ENCODE results near the gene SNX10. TPM values are rescaled to one million over a fixed set of nuclear protein-coding genes. Genes with fewer than 3 reads are reported as not detected.

The SNX10 gene
- total and polyA plus RNA-seq, 2 donors (not counting 1 experiment from before 2014, with no cell fraction given) = under 0.01 to 0.41 TPM

GRCh38 chr7:26422761-26423160, 131.1 kb downstream of the SNX10 start:
- H3K9ac ChIP-seq (ENCODE audit: insufficient read depth, low read length) = no peak overlapping the region
- no peaks in the 10 kb centered on the region for H3K79me2 ChIP-seq (ENCODE audit: control insufficient read depth, insufficient read depth, low read length)
- no peaks in the 10 kb centered on the region for H3K4me1 ChIP-seq (ENCODE audit: control insufficient read depth, extremely low read depth, insufficient read depth, low read length)
- H2AFZ ChIP-seq (ENCODE audit: low read length) = no peak overlapping the region
- no peak for DNase-seq (ENCODE audit: low read depth in 2 of 2)
- no peaks in the 10 kb centered on the region for H4K20me1 ChIP-seq (ENCODE audit: control insufficient read depth, extremely low read depth, insufficient read depth, low read length)
- no peak overlapping the region for H3K27ac ChIP-seq (ENCODE audit: insufficient read depth, low read length)
- no peak for TF ChIP-seq CTCF (conservative IDR thresholded peaks at IDR 0.05 in 1 of 2, IDR thresholded peaks at IDR 0.05 in 1 of 2; ENCODE audit: low read depth in 1 of 2, low read length in 2 of 2)
- H3K9me3 ChIP-seq (ENCODE audit: control insufficient read depth, insufficient read depth, low read depth, low read length) = no peaks in the 10 kb centered on the region
- no peaks in the 10 kb centered on the region for H3K36me3 ChIP-seq (ENCODE audit: control insufficient read depth, insufficient read depth, low read length)
- H3K4me3 ChIP-seq (replicated peaks in 1 of 4; ENCODE audit: control extremely low read depth in 1 of 4, insufficient read depth in 1 of 4, low read depth in 3 of 4, low read length in 4 of 4) = no peak overlapping the region
- H3K4me2 ChIP-seq (ENCODE audit: extremely low read depth, insufficient read depth, low read length) = no peak overlapping the region
- H3K27me3 ChIP-seq (ENCODE audit: control insufficient read depth, insufficient read depth, low read length) = no peaks in the 10 kb centered on the region

- no peaks in the 10 kb centered on the region for H3K27me3 ChIP-seq (ENCODE audit: control insufficient read depth, insufficient read depth, low read length)
- no peaks in the 10 kb centered on the region for H3K4me1 ChIP-seq (ENCODE audit: control insufficient read depth, extremely low read depth, insufficient read depth, low read length)
- H3K9me3 ChIP-seq (ENCODE audit: control insufficient read depth, insufficient read depth, low read depth, low read length) = no peaks in the 10 kb centered on the region
- no peak for DNase-seq (ENCODE audit: low read depth in 2 of 2)
- no peak overlapping the region for H3K4me2 ChIP-seq (ENCODE audit: extremely low read depth, insufficient read depth, low read length)
- no peaks in the 10 kb centered on the region for H3K79me2 ChIP-seq (ENCODE audit: control insufficient read depth, insufficient read depth, low read length)
- no peak overlapping the region for H3K4me3 ChIP-seq (replicated peaks in 1 of 4; ENCODE audit: control extremely low read depth in 1 of 4, insufficient read depth in 1 of 4, low read depth in 3 of 4, low read length in 4 of 4)
- no peak for TF ChIP-seq CTCF (conservative IDR thresholded peaks at IDR 0.05 in 1 of 2, IDR thresholded peaks at IDR 0.05 in 1 of 2; ENCODE audit: low read depth in 1 of 2, low read length in 2 of 2)
- no peak for TF ChIP-seq EZH2 (IDR thresholded peaks at IDR 0.05; ENCODE audit: low read length, missing control alignments)
- H2AFZ ChIP-seq (ENCODE audit: low read length) = no peak overlapping the region
- no peaks in the 10 kb centered on the region for H4K20me1 ChIP-seq (ENCODE audit: control insufficient read depth, extremely low read depth, insufficient read depth, low read length)
- H3K27ac ChIP-seq (ENCODE audit: insufficient read depth, low read length) = no peak overlapping the region
- no peak overlapping the region for H3K9ac ChIP-seq (ENCODE audit: insufficient read depth, low read length)
- H3K36me3 ChIP-seq (ENCODE audit: control insufficient read depth, insufficient read depth, low read length) = no peaks in the 10 kb centered on the region
These were observed 131.8 kb downstream of the SNX10 start for GRCh38 chr7:26423436-26423835.

Other genes with a start within 250 kb of the SNX10 start
- gene NFE2L3, start 139.7 kb upstream of the SNX10 start, total RNA-seq = 5.4 and 9.1 TPM in 2 replicates
- gene NFE2L3, start 139.7 kb upstream of the SNX10 start, polyA plus RNA-seq = 5.3 and 12.2 TPM in 2 replicates
- 65.0 and 82.1 TPM in 2 replicates for gene HNRNPA2B1, start 91.1 kb upstream of the SNX10 start, total RNA-seq
- gene HNRNPA2B1, start 91.1 kb upstream of the SNX10 start, polyA plus RNA-seq = 428 and 602 TPM in 2 replicates
- gene CBX3, start 90.1 kb upstream of the SNX10 start, total RNA-seq = 105 and 121 TPM in 2 replicates
- gene CBX3, start 90.1 kb upstream of the SNX10 start, polyA plus RNA-seq = 124 and 136 TPM in 2 replicates

Measured in fibroblast of lung (primary cell).